ENCODE data around the gene DHRS1. TPM values are rescaled to one million over a fixed set of nuclear protein-coding genes. Genes with fewer than 3 reads are reported as not detected.
"Not testable (repeated sequence)": the region's sequence is repeated elsewhere in the genome, so short reads cannot be mapped to it uniquely, and the experiment has no call there.

DHRS1 gene
- total RNA-seq, 1 donor from 2014 or later = 12.7 TPM

GRCh38 chr14:24251880-24252288 lies 47.7 kb downstream of the DHRS1 start:
- DNase-seq (ENCODE audit: low read depth, low spot score) = no peak

DNA sequence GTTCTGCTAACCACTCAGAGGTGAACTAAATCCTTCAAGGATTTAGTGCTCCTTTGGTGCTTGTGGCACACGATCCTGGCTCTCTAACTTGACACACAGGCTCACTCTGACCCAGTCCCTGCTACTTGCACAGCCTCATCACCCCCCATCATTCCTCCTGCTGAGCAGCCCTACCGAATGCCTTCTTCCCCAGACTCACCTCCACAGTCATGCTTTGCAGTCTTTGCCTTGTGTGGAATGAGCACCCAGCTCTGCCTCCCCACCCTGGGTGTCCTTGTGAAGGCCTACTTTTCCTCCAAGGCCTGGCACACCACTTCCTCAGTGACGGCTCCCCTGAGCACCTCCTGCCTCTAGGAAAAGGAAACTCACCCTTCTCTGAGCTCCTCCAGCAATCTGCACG lies 49.2 kb downstream of the DHRS1 start:
- DNase-seq (ENCODE audit: low read depth, low spot score) = no peak

DNA sequence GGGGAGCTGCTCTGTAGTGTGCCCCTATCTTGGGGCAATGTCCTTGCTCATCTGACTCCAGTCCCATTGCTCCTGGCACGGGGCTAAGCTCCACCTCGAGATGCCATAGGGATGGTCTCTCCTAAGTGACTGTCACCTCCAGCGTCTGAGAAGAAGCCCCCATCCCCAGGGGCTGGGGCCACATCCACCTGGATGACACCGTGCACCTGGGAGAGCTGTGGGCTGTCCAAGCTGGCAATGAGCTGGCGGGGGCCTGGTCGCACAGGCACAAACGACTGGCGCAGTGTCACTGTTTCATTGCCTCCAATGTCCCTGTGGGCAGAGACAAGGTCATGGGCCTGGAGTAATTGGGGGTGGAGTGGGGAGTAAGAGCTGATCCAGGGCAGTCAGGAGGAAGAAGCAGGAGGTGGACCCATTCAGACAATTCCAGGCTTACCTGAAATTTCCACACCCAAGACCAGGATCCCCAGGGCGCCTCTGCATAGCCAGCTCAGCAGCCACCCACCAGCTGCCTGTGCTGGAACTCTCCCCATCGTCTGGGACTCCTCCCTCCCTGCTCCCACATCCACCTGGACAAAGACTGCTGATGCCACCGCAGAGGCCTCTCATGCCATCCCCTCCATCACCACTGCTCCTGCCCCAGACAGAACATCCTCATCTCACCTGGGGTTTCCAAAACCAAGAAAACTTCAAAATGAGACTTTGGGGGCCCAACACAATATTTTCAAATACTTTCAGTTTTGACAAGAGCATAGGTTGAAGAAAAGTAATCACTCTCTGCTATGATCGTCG lies 50.2 kb downstream of the DHRS1 start:
- no peak for DNase-seq (ENCODE audit: low read depth, low spot score)

- no peak for DNase-seq (ENCODE audit: low read depth, low spot score)
These were observed 52.2 kb downstream of the DHRS1 start for GRCh38 chr14:24247422-24247821.

- no peak for DNase-seq (ENCODE audit: low read depth, low spot score)
These were observed 52.8 kb downstream of the DHRS1 start for GRCh38 chr14:24246765-24247212.

DNA sequence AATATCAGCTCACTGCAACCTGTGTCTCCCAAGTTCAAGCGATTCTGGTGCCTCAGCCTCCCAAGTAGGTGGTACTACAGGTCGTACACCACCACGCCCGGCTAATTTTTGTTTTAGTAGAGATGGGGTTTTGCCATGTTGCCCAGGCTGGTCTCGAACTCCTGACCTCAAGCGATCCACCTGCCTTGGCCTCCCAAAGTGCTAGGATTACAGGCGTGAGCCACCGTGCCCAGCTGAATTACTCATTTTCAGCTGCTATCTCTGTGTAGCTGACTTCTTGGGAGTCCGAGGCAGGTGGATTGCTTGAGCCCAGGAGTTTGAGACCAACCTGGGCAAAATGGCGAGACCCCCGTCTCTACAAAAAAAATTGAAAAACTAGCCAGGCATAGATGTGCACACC lies 54.2 kb downstream of the DHRS1 start:
- DNase-seq (ENCODE audit: low read depth, low spot score) = not testable (repeated sequence)

DNA sequence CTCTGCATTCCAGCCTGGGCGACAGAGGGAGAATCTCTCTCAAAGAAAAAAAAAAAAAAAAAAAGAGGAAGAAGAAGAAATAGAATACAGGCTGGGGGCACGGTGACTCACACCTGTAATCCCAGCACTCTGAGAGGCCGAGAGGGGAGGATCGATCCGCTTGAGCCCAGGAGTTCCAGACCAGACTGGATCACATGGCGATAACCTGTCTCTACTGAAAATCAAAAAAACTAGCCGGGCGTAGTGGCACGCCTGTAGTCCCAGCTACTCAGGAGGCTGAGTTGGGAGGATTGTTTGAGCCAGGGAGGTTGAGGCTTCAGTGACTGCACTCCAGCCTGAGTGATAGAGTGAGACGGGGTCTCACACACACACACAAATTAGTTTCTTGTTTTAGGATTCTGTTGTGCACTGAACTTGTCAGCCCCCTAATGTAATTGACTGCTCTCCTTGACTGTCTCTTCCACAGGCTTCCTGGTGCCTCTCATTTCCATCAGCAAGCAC lies 56.2 kb downstream of the DHRS1 start:
- no peak for DNase-seq (ENCODE audit: low read depth, low spot score)

GRCh38 chr14:24241829-24242443 lies 57.6 kb downstream of the DHRS1 start:
- DNase-seq (ENCODE audit: low read depth, low spot score) = peak; percentile 74

Other genes starting within 250 kb of the DHRS1 start
- under 0.01 and 0.04 TPM in 2 replicates for gene CARMIL3, start 247.8 kb downstream of the DHRS1 start, total RNA-seq
- gene CPNE6, start 228.2 kb downstream of the DHRS1 start, total RNA-seq = not detected in 2 replicates
- gene PCK2, start 205.5 kb downstream of the DHRS1 start, total RNA-seq = 9.8 and 18.5 TPM in 2 replicates
- 50.1 and 61.2 TPM in 2 replicates for gene DCAF11, start 185.0 kb downstream of the DHRS1 start, total RNA-seq
- gene NRL, start 184.8 kb downstream of the DHRS1 start, total RNA-seq = 0.33 and 0.56 TPM in 2 replicates
- 0.13 TPM in 1 of 2 replicates, not detected in the other for gene FITM1, start 169.1 kb downstream of the DHRS1 start, total RNA-seq
- gene PSME1, start 163.6 kb downstream of the DHRS1 start, total RNA-seq = 121 and 126 TPM in 2 replicates
- 22.7 and 27.6 TPM in 2 replicates for gene EMC9, start 158.2 kb downstream of the DHRS1 start, total RNA-seq
- 155 and 175 TPM in 2 replicates for gene PSME2, start 153.2 kb downstream of the DHRS1 start, total RNA-seq
- 34.1 and 36.2 TPM in 2 replicates for gene RNF31, start 152.3 kb downstream of the DHRS1 start, total RNA-seq
- 42.1 and 48.9 TPM in 2 replicates for gene IRF9, start 138.5 kb downstream of the DHRS1 start, total RNA-seq
- 1.6 and 4.1 TPM in 2 replicates for gene REC8, start 127.7 kb downstream of the DHRS1 start, total RNA-seq
- 57.2 and 58.4 TPM in 2 replicates for gene IPO4, start 111.0 kb downstream of the DHRS1 start, total RNA-seq
- gene TM9SF1, start 104.3 kb downstream of the DHRS1 start, total RNA-seq = 48.9 and 67.2 TPM in 2 replicates
- gene TSSK4, start 94.1 kb downstream of the DHRS1 start, total RNA-seq = 0.20 TPM in 1 of 2 replicates, not detected in the other
- gene CHMP4A, start 86.3 kb downstream of the DHRS1 start, total RNA-seq = 27.7 and 36.5 TPM in 2 replicates
- gene MDP1, start 83.7 kb downstream of the DHRS1 start, total RNA-seq = 6.9 and 13.1 TPM in 2 replicates
- 219 and 229 TPM in 2 replicates for gene NEDD8, start 67.4 kb downstream of the DHRS1 start, total RNA-seq
- 97.8 and 115 TPM in 2 replicates for gene GMPR2, start 66.9 kb downstream of the DHRS1 start, total RNA-seq
- 49.1 and 55.5 TPM in 2 replicates for gene TINF2, start 57.2 kb downstream of the DHRS1 start, total RNA-seq
- 0.40 and 0.74 TPM in 2 replicates for gene TGM1, start 36.6 kb downstream of the DHRS1 start, total RNA-seq
- 21.0 and 21.6 TPM in 2 replicates for gene RABGGTA, start 28.2 kb downstream of the DHRS1 start, total RNA-seq
- gene NOP9, start 70 bp upstream of the DHRS1 start, total RNA-seq = 31.3 and 41.3 TPM in 2 replicates
- gene CIDEB, start 8.2 kb upstream of the DHRS1 start, total RNA-seq = 1.1 and 2.8 TPM in 2 replicates
- gene LTB4R2, start 10.4 kb upstream of the DHRS1 start, total RNA-seq = 3.6 and 4.2 TPM in 2 replicates
- 1.9 and 2.6 TPM in 2 replicates for gene LTB4R, start 11.7 kb upstream of the DHRS1 start, total RNA-seq
- 36.3 and 41.8 TPM in 2 replicates for gene ADCY4, start 35.3 kb upstream of the DHRS1 start, total RNA-seq
- gene RIPK3, start 40.2 kb upstream of the DHRS1 start, total RNA-seq = 3.7 and 3.9 TPM in 2 replicates
- gene NFATC4, start 68.4 kb upstream of the DHRS1 start, total RNA-seq = 16.1 and 19.1 TPM in 2 replicates
- gene NYNRIN, start 99.2 kb upstream of the DHRS1 start, total RNA-seq = 9.8 and 10.5 TPM in 2 replicates
- 0.86 and 1.8 TPM in 2 replicates for gene CBLN3, start 129.9 kb upstream of the DHRS1 start, total RNA-seq
- gene KHNYN, start 130.2 kb upstream of the DHRS1 start, total RNA-seq = 53.9 and 72.1 TPM in 2 replicates
- 10.4 TPM in 2 replicates for gene SDR39U1, start 143.0 kb upstream of the DHRS1 start, total RNA-seq
- gene CMA1, start 208.5 kb upstream of the DHRS1 start, total RNA-seq = not detected in 2 replicates